CD1c-positive myeloid dendritic cell (primary cell): Measurements from ENCODE around the gene PCMT1.
"Not testable (repeated sequence)": the region's sequence is repeated elsewhere in the genome, so short reads cannot be mapped to it uniquely, and the experiment has no call there.

Experiments used
- DNase-seq: peaks from one replicate; pipeline ENCODE4 v3.0.0-alpha.2; 2016; ENCODE audit errors: extremely low spot score

Gene PCMT1

DNA sequence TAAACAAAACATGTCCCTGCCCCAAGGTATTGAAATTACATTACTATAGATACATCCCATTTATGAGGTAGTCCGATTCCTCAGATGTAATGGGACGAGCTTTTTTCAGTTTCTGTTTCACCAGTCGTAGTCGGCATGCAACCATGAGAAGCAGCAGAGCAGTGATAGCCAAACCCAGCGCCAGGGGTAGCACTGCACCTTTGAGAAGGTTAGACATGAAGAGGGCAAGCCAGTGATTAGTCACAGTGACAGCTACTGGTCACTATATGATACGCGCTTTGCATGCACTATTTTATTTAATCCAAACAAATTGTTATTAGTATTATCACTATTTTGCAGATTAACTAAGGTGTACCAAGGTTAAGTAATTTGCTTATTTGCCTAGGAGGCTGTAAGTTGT lies 71.0 kb downstream of the PCMT1 start:
- DNase-seq: no peak

DNA sequence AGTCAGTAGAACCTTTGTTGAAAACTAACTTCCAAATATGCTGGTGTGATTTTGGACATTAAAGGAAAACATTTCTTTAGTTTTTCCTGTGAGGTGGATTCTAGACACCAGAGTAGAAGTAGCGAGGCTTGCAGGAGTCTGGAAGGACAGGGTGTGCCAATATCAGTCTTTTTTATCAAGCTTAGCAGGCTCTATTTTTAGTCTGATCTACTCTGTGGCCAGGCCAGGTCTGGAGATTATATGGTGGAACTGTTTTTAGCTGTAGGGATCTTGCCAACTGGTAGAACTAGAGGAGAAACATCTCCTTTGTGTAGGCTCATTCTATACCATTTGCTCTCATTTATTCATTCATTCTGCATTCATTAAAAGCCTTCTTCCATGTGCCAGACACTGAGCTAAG lies 72.0 kb downstream of the PCMT1 start:
- DNase-seq: no peak

DNA sequence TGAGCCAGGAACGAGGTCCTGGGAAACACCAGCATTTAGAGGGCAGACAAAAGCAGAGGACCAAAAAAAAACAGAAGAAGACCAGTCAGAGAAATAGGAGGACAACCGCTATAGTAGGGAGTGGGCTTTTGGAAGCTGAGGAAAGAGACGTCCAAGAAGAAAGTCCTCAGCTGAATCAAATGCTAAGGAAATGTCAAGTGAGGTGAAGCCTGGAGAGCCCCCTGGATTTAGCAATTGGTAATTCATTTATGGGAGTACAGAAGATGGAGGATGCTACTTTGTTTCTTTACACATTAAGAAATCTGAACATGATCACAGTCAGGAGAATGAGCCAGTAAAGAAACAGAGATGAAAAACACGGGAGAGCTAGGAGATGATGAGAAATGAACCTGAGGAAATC lies 73.5 kb downstream of the PCMT1 start:
- DNase-seq: no peak

DNA sequence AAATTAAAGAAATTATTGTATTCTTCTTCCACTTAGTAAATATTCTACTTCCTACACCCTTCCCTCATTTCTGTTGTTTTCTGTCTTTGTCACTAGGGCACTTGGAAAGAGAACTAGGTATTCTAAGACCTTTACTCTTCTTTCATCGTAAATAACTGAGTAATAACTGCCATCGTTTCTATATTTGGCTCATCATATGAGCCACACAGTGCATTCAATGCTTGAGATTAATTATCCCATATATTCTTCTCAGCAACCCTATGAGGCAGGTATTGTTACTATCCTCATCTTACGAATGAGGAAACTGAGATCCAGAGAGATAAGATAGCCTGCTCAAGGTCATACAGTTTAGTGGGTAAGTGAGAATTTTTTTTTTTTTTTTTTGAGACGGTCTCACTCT lies 75.8 kb downstream of the PCMT1 start:
- no peak for DNase-seq

DNA sequence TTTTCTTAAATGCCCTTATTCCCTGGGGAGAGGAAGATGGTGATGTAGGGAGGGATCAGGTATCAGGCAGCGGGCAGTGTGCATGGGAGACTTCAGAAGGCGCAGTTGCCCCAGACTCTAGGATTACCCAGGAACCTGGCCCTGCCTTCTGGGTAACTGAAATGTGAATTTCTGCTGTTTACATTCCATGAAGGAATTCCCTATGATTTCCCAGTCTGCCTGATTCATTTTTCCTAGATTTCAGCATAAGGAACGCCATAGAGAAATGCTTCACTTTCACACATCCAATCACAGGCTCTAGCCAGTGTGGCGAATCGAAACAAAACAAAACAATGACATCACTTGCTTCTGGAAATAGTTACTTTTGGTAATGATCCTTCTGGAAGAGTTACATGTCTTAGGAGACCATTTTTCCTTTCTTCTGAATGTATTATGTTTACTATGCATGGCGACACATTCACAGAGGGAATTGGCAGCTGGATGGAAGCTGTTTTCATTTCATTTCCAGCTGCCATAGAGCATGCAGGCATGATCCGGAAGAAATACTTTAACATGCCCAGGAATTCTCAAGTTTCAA lies 81.3 kb downstream of the PCMT1 start:
- no peak for DNase-seq

DNA sequence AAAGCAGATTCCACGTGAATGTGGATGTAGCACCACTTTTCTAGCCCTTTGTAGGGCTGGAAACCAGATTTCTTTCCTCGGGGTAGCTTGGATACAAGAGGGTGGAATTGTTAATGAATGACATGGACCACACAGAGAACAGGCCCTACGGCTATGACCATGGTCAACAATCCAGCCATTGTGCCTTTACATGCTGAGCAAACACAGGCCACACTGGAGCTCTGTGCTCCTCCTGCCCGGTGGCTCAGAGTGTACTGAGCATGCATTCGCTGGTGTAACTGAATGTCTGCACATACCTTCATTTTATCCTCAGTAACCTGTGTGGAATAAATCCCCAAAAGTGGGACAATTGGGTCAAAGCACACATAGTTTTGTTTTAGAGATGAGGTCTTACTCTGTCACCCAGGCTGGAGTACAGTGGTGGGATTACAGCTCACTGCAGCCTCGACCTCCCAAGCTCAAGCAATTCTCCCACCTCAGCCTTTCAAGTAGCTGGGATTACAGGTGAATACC lies 81.8 kb downstream of the PCMT1 start:
- DNase-seq: no peak

DNA sequence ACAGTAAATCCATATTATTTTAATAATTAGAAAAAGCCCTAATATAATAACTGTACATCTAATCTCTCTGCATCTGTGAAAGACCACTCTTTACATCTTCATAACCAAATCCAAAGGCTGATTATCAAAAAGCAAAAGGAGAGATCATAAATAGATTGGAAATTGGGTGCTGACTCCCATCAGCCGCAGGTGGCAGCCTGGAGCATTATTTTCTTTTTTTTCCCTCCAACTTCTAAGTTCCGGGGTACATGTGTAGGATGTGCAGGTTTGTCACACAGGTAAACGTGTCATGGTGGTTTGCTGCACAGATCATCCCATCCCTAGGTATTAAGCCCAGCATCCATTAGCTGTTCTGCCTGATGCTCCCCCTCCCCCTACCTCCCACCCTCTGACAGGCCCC lies 84.1 kb downstream of the PCMT1 start:
- no peak for DNase-seq

DNA sequence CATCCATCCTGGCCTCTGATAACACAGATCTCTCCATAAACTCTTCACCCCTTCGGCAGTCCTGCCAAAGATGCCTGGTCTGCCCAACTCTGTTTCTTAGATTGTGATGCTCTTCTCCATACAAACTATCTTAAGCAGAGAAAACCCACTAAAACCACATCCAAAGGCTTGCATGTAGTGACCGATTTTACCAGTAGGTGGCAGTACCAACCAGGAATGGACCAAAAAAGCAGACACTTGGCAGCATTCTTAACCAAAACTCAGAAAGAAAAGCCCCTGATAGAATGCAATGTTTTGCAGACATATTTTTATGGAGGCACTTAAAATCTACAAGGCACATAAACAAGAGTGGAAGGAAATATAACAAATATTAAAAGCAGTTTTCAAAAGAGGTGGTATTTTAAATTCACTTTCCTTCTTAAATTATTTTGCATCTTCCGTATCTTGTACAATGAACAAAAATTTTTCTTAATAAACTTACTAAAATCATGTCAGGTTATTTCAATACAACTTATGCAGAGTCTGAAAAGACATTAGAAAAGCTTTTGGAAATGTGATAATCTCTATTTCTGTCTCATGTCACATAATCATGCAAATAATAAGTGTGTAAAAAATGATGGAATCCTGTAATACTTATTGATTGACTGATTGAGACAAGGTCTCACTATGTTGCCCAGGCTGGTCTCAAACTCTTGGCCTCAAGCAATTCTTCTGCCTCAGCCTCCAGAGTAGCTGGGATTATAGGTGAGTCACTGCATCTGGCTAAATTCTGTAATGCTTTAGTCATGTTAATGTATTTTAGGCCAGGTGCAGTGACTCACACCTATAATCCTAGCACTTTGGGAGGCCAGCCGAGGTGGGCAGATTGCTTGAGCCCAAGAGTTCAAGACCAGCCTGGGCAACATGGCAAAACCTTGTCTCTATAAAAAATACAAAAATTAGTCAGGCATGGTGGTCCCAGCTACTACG lies 85.3 kb downstream of the PCMT1 start:
- peak; percentile 76 for DNase-seq

DNA sequence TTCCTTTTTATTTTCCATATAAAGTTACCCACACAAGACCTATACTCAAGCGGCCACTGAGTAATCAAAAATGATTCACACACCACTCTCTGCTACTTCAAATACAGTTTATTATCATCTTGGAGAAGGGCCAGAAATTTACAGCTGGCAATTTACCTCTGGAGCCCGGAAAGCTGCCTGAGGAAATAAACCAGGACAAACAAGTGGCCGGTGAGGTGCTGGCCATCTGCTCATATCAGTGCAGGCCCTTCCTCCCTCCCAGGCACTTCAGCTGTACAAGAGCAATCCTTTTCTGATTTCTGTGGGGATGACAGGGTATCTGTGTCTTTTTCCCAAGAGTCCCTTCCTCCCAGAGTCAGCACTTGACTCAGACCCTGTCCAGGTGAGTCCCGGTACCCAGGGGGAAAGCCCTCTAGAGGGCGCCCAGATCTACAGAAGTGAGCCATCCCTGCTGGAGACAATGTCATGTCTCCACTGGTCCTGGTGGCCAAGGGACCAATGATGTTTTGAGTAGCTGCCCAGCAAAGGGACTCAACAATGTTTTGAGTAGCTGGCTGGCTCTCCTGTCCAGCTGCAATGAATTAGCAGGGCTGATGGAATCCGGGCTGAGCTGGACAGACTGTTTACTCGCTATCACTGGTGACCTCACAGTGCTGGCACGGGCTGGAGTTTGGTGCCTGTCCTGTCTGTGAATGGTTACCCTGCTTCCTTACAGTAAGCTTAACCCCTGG lies 91.0 kb downstream of the PCMT1 start:
- DNase-seq: no peak

DNA sequence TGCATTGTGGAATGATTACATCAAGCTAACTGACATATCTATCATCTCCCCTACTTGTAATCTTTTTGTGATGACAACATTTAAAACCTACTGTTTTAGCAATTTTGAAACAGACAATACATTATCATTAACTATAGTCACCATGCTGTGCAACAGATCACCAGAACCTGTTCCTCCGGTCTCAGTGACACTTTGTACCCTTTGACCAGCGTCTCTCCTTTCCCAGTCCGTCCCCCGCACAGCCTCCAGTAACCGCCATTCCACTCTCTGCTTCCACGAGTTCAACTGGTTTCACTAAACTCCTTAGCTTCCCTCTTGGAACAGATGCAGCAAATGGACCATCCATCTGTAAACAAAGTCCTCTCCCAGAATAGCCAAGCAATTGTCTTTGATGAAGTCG lies 92.8 kb downstream of the PCMT1 start:
- no peak for DNase-seq

DNA sequence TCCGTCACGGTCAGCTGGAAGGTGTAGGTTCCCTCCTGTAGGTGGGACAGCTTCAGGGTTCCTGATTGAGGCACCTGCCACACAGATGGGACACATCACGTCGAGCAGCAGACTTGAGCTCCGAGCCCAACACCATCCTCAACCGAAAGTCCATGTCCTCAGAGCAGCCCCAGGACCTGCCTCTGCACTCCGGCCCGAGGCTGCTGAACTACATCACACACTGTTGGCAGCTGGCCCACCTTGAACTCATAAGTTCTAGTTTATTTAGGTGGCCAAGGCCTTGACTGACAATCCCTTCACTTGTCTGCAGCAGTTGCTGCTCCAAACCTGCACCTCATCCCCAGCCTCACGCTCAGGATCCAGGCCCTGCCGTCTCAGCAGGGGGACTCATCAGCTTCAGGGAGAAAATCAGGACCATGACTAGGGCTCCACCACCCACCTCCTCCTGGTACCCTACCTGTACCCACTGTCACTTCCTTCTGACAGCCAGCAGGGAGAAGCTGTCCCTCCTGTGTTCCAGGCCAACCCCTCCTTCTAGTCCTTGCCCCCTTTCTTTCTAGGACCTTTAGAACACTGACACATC lies 93.6 kb downstream of the PCMT1 start:
- no peak for DNase-seq

DNA sequence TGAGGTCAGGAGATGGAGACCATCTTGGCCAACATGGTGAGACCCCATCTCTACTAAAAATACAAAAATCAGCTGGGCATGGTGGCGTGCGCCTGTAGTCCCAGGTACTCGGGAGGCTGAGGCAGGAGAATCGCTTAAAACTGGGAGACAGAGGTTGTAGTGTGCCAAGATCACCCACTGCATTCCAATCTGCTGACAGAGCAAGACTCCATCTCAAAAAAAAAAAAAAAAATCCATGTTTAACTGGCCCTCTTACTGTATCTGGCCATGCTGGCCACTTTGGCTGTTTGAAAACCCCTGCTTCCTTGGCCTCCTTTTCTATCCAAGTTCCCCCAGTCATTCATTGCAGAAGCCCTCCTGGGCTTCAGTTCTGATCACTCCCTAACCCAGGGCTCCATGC lies 94.5 kb downstream of the PCMT1 start:
- DNase-seq: not testable (repeated sequence)

DNA sequence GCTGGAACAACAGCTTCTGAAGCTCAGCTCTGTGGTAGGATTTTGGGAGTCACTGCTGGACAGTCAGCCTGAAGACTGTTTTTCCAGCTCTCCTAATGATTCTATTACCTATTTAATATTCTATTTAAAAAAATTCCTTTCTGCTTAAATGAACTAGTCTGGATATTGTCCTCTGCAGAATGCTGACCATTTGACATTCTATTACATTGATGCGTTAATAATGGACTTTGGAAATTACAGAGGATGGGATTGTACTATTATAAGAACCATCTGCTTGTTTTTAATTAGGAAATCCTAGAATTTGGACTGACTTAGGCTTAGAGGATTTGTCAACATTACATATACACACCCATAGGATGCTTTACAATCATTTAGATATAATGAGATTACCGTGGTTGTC lies 94.9 kb downstream of the PCMT1 start:
- DNase-seq: no peak

DNA sequence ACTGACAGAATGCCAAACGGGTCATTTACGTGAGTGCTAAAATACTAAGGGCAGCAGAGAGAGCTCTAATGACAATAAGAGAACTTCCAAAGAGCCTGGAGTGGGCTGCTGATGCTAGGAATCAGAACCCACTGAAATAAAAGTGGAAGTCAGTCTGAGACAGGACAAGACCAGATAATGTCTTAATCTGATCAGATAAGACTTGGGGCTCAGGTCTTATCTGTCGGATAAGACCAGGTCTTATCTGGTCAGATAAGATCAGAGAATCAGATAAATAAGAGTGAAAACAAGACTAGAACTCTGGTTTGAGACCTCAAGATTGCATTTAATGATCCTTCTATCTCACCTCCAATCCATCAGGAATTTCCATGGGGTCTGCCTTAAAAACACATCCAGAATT lies 96.0 kb downstream of the PCMT1 start:
- DNase-seq: no peak

DNA sequence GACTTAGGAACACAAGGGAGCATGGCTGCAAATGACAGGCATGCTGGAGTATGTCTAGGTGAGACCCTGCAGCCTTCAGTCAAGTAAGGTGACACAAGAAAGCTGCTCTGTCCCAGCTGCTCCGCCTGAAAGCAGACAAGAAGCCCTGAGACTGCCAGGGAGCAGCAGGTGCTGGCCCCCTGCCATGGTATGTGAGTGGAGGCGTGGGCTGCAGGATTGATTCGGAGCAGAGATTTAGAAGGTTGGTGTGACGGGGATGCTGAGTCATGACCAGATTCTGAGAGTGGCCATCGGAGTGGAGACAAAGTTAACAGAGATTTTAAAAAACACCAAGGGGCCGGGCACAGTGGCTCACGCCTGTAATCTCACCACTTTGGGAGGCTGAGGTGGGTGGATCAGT lies 96.8 kb downstream of the PCMT1 start:
- DNase-seq: no peak

DNA sequence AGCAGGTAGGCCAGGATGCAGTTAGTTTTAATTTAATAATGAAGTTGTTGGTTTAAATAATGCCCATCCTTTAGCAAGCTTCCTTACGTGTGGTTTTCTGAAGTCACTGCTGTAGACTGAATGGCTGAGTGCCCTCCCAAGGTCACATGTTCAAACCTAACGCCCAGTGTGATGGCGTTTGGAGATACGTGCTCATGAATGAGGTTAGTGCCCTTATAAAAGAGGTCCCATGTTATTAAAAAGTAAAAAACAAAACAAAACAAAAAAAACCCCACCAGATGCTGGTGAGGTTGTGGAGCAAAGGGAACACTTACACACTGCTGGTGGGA lies 98.4 kb downstream of the PCMT1 start:
- no peak for DNase-seq

DNA sequence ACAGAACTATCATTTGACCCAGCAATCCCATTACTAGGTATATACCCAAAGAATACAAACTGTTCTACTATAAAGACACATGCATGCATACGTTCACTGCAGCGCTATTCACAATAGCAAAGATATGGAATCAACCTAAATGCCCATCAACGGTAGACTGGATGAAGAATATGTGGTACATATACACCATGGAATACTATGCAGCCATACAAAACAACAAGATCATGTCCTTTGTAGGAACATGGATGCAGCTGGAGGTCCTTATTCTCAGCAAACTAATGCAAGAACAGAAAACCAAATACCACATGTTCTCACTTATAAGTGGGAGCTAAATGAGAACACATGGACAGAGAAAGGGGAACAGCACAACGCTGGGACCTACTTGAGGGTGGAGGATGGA lies 98.8 kb downstream of the PCMT1 start:
- DNase-seq: not testable (repeated sequence)

DNA sequence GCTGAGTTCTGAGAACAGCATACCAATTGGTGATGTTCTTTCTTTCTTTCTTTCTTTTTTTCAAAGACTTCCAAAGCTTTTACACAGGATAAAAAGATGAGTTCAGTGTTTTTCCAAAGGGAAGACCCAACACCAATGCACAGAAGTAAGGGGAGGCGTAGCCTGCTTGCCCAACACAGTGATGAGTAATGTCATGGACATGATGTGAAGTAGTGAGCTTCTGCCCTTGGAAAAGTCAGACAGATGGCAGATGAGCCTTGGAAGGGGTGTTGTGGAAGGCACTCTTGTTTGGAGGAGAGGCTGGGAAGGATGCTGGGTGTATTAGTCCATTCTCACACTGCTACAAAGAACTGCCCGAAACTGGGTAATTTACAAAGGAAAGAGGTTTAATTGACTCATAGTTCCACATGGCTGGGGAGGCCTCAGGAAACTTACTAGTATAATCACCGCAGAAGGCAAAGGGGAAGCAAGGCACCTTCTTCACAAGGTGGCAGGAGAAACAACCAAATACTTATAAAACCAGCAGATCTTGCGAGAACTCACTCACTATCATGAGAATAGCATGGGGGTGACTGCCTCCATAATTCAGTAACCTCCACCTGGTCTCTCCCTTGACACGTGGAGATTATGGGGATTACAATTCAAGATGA lies 102.0 kb downstream of the PCMT1 start:
- no peak for DNase-seq

DNA sequence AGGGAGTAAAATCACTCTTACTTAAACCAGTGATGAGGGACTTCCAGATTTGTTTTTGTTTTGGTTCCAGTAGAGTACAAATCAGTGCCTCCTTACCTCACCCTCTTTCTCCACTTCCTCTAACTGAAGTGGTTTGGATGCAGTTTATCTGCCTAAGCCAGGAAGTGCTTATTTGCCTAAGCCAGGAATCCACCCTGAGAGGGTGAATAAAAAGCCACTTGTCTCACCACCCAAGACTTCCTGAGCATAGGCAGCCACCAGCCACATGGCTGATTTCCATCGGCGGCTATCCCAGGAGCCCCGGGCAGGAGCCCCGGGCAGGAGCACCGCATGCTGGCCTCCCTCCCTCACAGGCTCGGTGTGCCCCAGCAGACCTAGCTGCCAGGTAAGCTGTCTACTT lies 102.6 kb downstream of the PCMT1 start:
- DNase-seq: peak; percentile 49

DNA sequence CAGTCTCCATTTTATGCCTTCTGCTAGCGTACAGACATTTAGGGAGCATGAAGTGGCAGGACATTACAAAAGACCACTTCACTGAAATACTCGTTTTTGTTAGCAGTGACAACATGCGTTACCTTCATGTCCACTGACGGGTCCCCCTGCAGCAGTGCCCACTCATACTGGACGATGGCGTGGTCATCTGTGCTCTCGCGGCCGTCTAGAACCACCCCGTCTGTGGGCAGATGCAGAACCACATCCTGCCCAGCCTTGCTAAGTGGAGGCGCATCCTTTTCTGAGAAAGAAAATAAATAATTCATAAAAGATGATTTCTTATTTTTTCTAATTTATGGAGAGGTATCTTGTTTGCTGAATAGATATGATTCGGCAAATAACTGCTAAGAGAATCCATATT lies 103.3 kb downstream of the PCMT1 start:
- DNase-seq: no peak

DNA sequence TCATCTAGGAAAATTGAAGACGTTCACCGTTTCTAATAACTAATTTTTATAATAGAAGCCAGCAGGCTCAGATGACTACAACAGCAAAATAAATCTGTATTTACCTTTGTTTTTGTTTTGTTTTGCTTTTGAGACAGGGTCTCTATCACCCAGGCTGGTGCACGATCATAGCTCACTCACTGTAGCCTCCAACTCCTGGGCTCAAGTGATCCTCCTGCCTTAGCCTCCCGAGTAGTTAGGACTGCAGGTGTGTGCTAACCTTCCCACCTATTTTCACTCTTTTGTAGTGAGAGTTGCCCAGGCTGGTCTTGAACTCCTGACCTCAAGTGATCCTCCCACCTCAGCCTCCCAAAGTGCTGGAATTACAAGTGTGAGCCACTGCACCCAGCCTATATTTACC lies 104.5 kb downstream of the PCMT1 start:
- DNase-seq: not testable (repeated sequence)

DNA sequence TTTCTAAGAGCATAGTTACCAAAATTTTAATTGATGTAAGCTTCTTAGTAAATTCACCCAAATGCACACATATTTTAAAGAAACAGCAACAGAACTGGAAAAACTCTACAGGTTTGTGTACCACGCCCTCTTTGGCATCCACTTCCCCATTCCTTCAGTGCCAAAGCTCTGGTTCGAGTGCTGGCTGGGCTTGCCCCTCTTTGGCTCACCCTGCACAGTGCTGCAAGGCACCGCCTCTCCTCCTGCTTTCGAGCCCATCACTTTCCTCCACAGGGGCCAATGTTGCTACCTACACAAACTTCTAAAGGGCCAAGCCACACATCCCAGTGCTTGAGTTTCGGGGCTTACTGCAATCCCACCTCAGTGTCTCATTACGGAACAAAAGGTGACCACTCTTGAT lies 105.0 kb downstream of the PCMT1 start:
- no peak for DNase-seq
